ES-I3 (cell line): ENCODE data around the gene KRT78.
"Not testable (repeated sequence)": the region's sequence is repeated elsewhere in the genome, so short reads cannot be mapped to it uniquely, and the experiment has no call there.

Experiments
- H3K36me3 ChIP-seq: 2 replicates; pipeline ENCODE4 v1.6.1; 2013; ENCODE audit warnings: mild to moderate bottlenecking, low read length, control low read depth, moderate library complexity; ENCODE audit not compliant: insufficient read depth
- H3K4me1 ChIP-seq: 2 replicates; pipeline ENCODE4 v1.6.1; 2013; ENCODE audit warnings: mild to moderate bottlenecking, control low read depth, low read length; ENCODE audit not compliant: insufficient read depth
- H3K9ac ChIP-seq: 2 replicates; pipeline ENCODE4 v1.6.1; 2013; ENCODE audit warnings: low read depth, mild to moderate bottlenecking, low read length, moderate library complexity
- H3K9me3 ChIP-seq: 2 replicates; pipeline ENCODE4 v1.6.1; 2013; ENCODE audit warnings: mild to moderate bottlenecking, low read length, moderate library complexity; ENCODE audit not compliant: control insufficient read depth, insufficient read depth

Gene KRT78, protein sequence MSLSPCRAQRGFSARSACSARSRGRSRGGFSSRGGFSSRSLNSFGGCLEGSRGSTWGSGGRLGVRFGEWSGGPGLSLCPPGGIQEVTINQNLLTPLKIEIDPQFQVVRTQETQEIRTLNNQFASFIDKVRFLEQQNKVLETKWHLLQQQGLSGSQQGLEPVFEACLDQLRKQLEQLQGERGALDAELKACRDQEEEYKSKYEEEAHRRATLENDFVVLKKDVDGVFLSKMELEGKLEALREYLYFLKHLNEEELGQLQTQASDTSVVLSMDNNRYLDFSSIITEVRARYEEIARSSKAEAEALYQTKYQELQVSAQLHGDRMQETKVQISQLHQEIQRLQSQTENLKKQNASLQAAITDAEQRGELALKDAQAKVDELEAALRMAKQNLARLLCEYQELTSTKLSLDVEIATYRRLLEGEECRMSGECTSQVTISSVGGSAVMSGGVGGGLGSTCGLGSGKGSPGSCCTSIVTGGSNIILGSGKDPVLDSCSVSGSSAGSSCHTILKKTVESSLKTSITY

DNA sequence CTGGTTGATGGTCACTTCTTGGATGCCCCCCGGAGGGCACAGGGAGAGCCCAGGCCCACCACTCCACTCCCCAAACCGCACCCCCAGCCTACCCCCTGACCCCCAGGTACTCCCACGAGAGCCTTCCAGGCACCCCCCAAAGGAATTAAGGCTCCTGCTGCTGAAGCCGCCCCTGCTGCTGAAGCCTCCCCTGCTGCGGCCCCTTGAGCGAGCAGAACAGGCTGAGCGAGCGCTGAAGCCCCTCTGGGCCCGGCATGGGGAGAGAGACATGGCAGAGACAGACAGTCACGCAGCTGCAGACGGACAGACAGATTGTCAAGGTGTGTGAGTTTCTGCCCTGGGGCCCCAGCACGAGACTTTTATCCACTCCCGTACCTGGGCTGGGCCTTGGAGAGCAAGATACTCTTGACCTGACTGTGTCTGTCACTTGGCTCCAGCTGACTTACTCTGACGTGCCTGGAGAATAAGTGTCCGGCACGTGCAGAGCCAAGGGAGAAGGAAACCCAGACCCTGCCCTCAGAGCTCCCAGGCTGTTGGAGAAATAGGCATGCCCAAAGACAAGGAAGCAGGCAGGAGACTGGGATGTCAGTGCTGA is at the start of gene KRT78:
KRT78 (minus strand) TSS at position 334 of the 595 bp plus-strand sequence; CDS start at position 270, 64 bp downstream.
- Histone ChIP-seq H3K9ac (no peak within 1 kb of the TSS), H3K36me3 (no peaks in the 10 kb centered on the region), H3K9me3 (no peaks in the 10 kb centered on the region), H3K4me1 (no peaks in the 10 kb centered on the region)

DNA sequence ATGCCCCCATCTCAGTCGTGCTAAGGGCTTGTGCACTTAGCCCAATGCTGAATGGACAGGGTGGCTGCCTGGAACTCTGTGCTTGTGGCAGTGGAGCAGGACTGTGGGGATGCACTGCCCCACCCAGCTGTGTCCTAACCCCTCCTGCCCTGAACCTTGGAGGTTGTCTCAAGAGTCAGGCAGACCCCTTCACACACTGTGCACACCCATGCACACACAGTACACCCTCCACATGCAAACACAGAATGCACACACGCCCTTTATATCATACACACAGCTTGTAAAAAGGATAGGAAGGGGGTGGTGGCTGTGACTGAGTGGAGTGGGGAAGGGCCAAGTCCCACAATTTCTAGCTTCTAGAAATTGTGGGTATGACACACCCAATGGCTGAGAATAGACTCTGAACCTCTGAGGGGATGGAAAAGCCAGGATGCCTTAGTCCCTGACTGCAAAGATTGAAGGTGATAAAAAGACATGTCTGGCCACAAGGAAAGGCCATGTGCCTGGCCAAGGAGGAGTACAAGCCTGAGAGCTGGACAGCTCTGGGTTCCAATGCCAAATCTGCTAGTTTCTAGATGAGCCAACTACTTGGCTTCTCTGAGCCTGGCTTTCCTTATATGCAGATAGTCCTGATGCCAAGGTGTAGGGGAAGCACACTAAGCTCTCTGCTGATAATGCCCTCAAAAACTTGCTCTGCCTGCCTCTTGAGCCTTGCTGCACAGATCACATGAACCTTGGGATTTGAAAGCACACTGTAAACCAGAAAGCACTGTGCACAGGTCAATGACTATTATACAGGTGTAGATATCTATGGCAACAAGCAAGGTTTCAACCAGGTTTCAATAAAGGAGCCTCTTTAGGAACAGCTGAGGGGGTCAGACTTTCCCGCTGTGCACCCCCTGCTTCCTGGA is 47.7 kb upstream of the KRT78 start:
- Histone ChIP-seq H3K9ac (no peak overlapping the region), H3K4me1 (no peaks in the 10 kb centered on the region), H3K36me3 (peaks cover 17% of the 10 kb centered on the region), H3K9me3 (no peaks in the 10 kb centered on the region)

DNA sequence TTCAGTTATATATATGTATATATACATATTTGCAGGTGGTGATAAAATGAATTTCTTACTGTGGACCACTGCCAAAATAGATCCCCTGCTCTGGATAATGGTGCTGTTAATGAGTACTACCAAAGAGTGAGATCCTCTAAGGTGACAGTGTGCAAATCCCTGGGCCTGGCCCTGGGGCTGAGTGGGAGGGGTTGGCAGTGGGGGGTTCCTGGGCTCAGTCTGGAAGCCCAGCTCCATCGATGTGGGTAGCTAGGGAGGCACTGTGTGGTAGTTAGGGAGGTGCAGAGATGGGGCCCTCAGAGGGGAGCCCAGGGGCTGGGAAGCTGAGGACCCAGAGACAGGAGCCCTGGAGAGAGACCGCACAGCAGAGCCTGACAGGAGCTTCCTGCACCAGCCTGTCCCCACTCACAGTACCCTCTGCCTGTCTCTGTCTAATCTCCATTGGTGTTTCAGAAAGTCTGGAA is 47.0 kb upstream of the KRT78 start:
- H3K9me3 ChIP-seq: no peaks in the 10 kb centered on the region
- no peaks in the 10 kb centered on the region for H3K4me1 ChIP-seq
- H3K36me3 ChIP-seq: peaks cover 11% of the 10 kb centered on the region
- H3K9ac ChIP-seq: no peak overlapping the region

DNA sequence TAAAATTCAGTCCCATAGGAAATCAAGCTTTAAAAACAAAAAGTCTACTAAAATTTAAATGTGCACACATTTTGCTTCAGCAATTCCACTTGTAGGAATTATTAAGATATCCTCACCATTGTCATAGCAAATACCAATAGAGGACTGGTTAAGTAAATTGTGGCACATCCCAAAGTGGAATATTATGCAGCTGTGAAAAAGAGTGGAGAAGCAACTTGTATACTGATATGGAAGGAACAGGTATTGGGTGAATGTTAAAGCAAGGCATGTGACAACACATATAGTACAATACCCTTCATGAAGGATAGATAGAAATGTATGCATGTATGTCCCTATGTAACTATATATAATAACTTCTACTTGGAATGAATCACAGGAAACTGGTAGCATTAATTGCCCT is 44.2 kb upstream of the KRT78 start:
- H3K36me3 ChIP-seq: peaks cover 4% of the 10 kb centered on the region
- H3K9ac ChIP-seq: no peak overlapping the region
- no peaks in the 10 kb centered on the region for H3K9me3 ChIP-seq
- no peaks in the 10 kb centered on the region for H3K4me1 ChIP-seq

DNA sequence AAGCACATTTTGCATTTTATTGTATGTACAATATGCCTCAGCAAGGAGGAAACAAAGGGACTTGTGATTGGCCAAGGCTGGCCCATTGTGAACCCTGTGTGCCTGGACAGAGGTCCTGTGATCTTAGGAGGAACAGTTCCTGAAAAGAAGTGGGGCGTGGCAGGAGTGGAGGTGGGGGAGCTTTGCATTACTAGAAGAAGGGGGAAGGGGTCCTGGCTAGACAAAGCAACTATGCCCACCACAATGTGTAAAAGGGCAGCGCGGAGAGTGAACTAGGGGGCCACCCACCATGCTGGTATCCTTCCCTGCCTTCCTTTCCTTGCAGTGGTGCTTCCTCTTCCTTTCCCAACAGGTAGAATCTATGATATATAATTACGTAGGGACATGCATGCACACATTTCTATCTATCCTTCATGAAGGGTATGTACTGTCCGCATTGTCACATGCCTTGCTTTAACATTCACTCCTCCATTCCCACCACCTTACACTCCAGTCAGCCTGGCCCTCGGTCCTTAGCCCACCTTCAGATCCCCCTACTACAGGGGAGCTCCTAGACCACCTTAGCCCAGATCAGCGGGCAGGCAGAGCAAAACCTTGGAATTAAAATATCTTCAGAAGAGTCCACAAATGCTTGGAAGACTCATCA is 43.5 kb upstream of the KRT78 start:
- Histone ChIP-seq H3K9me3 (no peaks in the 10 kb centered on the region), H3K36me3 (no peaks in the 10 kb centered on the region; the same call in 1 of the 2 replicates), H3K9ac (no peak overlapping the region), H3K4me1 (no peaks in the 10 kb centered on the region)

DNA sequence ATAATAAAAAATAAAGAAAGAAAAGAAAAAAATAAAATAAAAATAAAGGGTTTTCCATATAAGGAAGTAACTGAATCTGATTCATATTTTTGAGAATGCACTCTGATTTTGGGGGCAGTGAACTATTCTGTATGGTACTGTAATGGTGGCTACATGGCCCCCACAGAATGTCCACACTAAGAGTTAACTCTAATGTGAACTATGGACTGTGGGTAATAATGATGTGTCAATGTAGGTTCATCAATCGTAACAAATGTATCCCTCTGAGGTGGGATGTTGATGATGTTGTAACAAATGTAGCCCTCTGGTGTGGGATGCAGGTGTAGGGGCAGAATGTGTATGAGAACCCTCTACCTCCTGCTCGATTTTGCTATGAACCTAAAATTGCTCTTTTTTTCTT is 42.2 kb upstream of the KRT78 start:
- no peaks in the 10 kb centered on the region for H3K36me3 ChIP-seq
- H3K9me3 ChIP-seq: no peaks in the 10 kb centered on the region
- H3K4me1 ChIP-seq: no peaks in the 10 kb centered on the region
- H3K9ac ChIP-seq: no peak overlapping the region

DNA sequence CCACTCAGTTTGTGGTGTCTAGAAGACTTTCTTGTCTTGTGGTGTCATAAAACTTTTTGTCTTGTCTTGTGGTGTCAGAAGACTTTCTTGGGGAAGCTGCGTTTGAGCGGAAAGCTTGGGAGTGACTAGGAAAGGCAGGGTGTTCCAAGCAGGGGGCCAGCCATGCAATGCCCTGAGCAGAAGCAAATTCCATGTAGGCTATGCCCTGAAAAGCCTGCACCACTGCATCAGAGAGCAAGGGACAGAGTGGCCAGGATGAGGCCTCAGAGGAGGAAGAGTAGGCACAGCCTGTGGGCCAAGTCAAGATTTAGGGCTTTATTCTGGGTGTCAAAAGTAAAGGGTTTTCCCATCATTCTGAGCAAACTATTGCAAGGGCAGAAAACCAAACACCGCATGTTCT is 41.6 kb upstream of the KRT78 start:
- Histone ChIP-seq H3K4me1 (no peaks in the 10 kb centered on the region), H3K9ac (no peak overlapping the region), H3K36me3 (no peaks in the 10 kb centered on the region), H3K9me3 (no peaks in the 10 kb centered on the region)

DNA sequence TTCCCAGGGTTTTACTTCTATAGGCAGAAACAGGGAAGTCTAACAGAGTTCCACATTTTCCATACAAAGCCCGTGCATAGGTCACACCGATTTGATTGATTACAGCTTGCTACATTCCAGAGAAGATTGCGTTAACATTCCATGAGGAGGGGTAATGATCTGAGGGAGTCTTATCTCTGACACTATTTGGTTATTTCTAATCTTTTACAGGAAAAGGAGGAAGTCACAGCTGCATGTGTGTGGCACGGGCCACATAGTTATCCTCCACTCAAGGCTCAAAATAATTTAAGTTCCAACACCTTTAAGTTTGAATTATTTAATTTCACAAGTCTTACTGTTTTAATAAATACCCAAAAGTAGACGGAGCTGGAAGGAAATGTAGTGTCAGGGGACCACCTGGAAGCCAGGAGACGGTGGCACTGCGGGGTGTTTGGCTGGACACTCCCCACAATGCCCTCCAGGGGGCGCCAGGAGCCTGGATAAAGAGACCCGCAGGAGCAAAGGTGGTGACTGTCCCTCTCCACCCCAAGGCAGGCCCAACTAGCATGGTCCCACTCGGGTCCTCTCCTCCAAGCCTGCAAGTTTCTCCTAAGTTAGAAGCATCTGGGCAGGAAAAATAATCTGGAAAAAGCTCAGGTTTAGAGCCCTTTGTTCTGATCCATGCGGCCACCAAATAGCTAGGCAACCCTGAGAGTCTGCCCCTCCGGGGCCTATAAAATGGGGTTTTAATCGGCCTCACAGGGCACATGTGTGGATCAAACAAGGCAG is 35.9 kb upstream of the KRT78 start:
- H3K9me3 ChIP-seq: no peaks in the 10 kb centered on the region
- no peak overlapping the region for H3K9ac ChIP-seq
- no peaks in the 10 kb centered on the region for H3K36me3 ChIP-seq
- no peaks in the 10 kb centered on the region for H3K4me1 ChIP-seq

DNA sequence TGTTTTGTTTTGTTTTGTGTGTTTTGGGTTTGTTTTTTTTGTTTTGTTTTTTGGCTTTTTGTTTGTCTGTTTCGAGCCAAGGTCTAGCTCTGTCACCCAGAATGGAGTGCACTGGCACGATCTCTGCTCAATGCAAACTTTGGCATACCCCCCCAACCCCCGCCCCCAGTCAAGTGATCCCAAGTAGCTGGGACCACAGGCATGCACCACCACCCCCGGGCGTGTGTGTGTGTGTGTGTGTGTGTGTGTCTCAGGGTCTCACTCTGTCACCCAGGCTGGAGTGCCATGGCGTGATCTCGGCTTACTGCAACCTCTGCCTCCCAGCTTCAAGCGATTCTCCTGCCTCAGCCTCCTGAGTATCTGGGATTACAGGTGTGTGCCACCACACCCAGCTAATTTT is 31.7 kb upstream of the KRT78 start:
- H3K9ac ChIP-seq, H3K9me3 ChIP-seq, H3K36me3 ChIP-seq, H3K4me1 ChIP-seq: not testable (repeated sequence)

DNA sequence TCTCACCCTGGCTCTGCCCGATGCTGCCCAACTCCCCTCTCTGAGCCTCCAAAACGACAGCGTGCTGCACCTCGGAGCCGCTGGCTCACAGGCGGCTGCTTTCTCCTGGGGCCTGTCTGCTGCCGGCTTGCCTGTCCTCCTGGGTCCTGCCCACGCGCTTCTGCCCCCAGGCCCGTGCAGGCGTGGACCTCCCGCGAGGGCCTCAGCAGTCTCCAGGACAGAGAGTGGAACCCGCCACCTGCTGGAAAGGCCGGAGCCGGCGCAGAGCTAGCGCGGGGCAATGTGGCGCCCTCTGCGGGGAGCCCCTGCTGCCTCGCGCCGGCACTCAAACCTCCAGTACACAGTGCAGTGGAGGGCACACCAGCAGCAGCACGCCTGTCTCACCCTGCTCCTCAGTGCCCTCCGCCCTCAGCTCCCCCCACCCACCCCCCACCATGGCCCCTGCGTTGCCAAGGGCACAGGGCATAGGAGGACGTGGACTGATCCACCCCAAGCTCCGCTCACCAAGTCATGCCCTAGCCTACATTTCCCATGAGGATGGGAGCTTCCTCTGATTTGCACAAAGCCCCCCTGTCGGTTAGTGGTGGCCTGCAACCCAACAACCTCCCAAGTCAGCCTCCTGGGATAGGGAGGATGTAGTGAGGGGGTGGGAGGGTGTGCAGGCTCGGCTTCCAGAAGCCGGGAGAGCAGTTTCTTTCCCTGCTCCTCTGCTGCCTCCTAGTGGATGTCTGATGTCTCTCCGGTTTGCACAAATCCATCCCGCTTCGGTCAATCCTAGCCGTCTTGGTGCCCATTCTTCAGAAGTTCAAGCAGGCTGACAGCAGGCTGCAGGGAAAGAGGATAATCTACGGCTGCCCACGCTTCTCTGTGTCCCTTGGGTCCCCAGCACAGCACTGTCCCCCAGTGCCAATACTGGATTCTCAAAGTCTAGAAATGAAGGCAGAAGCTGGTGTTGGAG is 30.9 kb upstream of the KRT78 start:
- H3K9me3 ChIP-seq: no peaks in the 10 kb centered on the region
- peaks cover 3% of the 10 kb centered on the region; the same call in 1 of the 2 replicates for H3K4me1 ChIP-seq
- H3K9ac ChIP-seq: peak overlapping the region; percentile 39; the same call in 1 of the 2 replicates
- no peaks in the 10 kb centered on the region for H3K36me3 ChIP-seq

DNA sequence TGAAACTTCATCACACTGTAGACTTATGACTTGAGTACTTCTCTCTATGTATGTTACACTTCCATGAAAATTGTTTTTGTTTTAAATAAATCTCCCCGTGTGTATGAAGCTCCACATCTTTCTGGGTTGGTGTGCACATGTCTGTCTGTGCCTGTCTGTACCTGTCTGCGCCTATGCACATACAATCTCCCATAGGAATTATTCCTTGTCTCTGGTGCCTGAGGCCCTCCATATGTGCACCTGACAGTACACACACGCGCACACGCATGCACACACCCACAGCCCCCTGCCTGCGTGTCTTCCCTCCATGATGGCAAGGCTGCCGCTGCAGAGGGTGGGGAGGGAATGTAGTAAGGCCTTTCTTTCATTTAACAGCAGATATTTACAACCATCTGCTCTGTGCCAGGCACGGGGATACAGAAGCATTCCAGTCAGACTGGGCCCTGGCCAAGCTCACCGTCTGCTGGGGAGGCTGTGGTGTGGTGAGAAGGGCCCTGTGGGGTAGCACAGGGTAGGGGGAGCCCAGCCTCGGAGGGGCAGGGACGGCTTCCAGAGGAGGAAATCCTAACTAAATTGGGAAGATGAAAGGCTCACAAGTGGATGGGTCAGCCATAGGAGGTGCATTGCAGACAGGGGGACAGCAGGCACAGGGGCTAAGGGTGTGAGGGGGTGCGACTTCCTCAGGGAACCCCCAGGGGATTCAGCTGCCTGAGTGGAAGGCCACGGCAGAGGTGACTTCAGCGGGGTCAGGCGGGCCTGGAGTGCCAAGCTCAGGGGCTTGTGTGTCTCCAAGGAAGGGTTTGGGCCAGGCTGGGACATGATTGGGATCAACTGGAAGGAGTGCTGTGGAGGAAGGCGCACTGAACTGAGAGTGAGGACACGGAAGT is 30.0 kb upstream of the KRT78 start:
- H3K9ac ChIP-seq: peak overlapping the region; percentile 39; the same call in 1 of the 2 replicates
- no peaks in the 10 kb centered on the region for H3K9me3 ChIP-seq
- no peaks in the 10 kb centered on the region for H3K36me3 ChIP-seq
- peaks cover 6% of the 10 kb centered on the region; the same call in 1 of the 2 replicates for H3K4me1 ChIP-seq

DNA sequence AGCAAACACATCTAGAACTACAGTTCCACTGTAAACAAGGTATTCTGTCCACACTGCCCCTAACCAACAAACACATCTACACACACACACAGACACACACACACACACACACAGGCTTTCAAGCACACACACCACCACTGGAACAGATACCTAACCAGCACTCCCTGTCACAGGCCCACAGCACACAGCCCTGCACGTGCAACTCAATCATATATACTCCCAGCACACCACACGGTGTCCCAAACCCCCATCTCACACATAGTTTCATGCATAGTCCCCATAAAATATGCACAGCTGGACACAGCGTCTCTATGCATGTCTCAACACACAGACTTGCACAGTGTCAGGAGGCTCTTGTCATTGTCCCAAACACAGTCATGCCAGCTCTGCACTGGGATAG is 28.4 kb upstream of the KRT78 start:
- no peak overlapping the region for H3K9ac ChIP-seq
- H3K4me1 ChIP-seq: peaks cover 6% of the 10 kb centered on the region; the same call in 1 of the 2 replicates
- no peaks in the 10 kb centered on the region for H3K9me3 ChIP-seq
- H3K36me3 ChIP-seq: no peaks in the 10 kb centered on the region
